ENCODE results near the gene TBCD. TPM values are rescaled to one million over a fixed set of nuclear protein-coding genes. Genes with fewer than 3 reads are reported as not detected.

The TBCD gene
- polyA plus RNA-seq, 2 donors, result 54.4 to 62.8 TPM

DNA sequence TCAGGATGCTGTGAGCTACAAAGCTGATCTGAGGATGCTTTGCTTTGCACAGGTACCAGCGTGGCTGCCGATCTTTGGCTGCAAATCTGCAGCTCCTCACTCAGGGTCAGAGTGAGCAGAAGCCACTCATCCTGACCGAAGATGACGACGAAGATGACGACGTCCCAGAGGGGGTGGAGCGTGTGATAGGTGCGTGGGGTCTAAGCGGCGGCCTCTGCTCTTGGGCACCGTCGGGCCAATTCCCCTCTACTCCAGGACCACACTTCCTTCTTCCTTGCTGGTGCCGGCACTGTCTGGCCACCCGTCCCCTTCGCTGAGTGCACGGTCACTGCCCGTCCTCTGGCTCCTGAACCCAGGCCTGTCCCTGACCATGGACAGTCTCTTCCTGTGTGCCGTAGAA, 54.0 kb downstream of the TBCD start:
- 90% methylated on average over 19 of the region's 19 CpGs for WGBS, 2 donors
- H3K9me3 ChIP-seq (ENCODE audit: control insufficient read depth in 2 of 2, insufficient read depth in 1 of 2, low read depth in 1 of 2, low read length in 1 of 2), result peaks cover 3 to 4% of the 10 kb centered on the region in 2 donors
- H3K4me3 ChIP-seq (ENCODE audit: low read depth in 1 of 2, low read length in 2 of 2), result no peak overlapping the region
- H3K4me1 ChIP-seq (ENCODE audit: control insufficient read depth in 2 of 2, insufficient read depth in 2 of 2, low read length in 1 of 2), result peaks cover 3 to 6% of the 10 kb centered on the region in 2 donors
- H3K27me3 ChIP-seq (ENCODE audit: control insufficient read depth in 1 of 2, insufficient read depth in 2 of 2, low read length in 2 of 2), result no peaks in the 10 kb centered on the region
- no peak overlapping the region for H3K27ac ChIP-seq (ENCODE audit: low read depth in 2 of 2, low read length in 1 of 2)
- H3K36me3 ChIP-seq (ENCODE audit: control insufficient read depth in 2 of 2, insufficient read depth in 2 of 2, low read length in 1 of 2), result peaks cover 0 to 32% of the 10 kb centered on the region in 2 donors

DNA sequence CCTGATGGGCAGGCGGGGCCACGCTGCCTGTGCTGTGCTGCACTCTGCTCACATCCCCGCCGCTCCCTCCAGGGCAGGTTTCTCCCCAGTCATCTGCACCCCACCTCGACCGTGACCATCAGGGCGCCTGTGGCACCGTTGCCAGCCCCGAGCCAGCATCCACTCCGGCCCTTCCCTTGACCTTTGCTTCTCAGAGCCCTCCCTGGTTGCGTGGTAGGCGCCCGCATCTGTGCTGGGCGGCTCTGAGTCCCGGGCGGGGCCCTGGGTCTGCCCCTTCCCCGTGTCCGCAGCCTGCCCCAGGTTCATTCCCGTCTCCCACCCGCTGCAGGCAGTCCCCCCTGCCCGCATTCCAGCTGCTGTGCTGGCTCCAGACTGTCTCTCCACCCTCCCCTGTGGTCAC, 54.8 kb downstream of the TBCD start:
- WGBS, 2 donors, result 88 to 90% methylated on average over 21 of the region's 21 CpGs
- Histone ChIP-seq H3K4me3 (ENCODE audit: low read depth in 1 of 2, low read length in 2 of 2) (no peak overlapping the region), H3K9me3 (ENCODE audit: control insufficient read depth in 2 of 2, insufficient read depth in 1 of 2, low read depth in 1 of 2, low read length in 1 of 2) (peaks cover 0 to under 1% of the 10 kb centered on the region in 2 donors), H3K4me1 (ENCODE audit: control insufficient read depth in 2 of 2, insufficient read depth in 2 of 2, low read length in 1 of 2) (peaks cover 2 to 3% of the 10 kb centered on the region in 2 donors), H3K27me3 (ENCODE audit: control insufficient read depth in 1 of 2, insufficient read depth in 2 of 2, low read length in 2 of 2) (no peaks in the 10 kb centered on the region), H3K27ac (ENCODE audit: low read depth in 2 of 2, low read length in 1 of 2) (no peak overlapping the region), H3K36me3 (ENCODE audit: control insufficient read depth in 2 of 2, insufficient read depth in 2 of 2, low read length in 1 of 2) (peaks cover 0 to 32% of the 10 kb centered on the region in 2 donors)

DNA sequence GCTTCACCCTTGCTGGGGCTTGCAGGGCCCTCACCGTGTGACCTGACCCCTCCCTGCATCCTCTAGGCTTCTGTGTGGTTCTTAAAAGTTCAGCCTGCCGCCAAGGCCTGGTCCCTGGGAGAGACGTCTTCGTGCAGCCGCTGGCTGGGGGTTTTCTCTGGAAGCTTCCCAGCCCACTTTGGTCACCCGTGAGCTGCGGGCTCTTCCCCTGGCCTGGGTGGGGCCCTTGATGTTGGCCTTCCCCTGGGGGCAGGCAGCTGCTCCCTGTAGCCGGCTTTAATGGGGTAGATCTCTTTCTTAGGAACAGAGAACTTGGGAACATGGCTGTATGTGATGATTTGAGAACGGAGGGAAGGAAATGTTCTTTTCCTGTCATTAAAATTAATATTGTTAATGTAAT, 55.2 kb downstream of the TBCD start:
- WGBS, 2 donors, result 80 to 86% methylated on average over 9 of the region's 9 CpGs
- Histone ChIP-seq H3K36me3 (ENCODE audit: control insufficient read depth in 2 of 2, insufficient read depth in 2 of 2, low read length in 1 of 2) (peaks cover 0 to 31% of the 10 kb centered on the region in 2 donors), H3K27ac (ENCODE audit: low read depth in 2 of 2, low read length in 1 of 2) (no peak overlapping the region), H3K9me3 (ENCODE audit: control insufficient read depth in 2 of 2, insufficient read depth in 1 of 2, low read depth in 1 of 2, low read length in 1 of 2) (no peaks in the 10 kb centered on the region), H3K27me3 (ENCODE audit: control insufficient read depth in 1 of 2, insufficient read depth in 2 of 2, low read length in 2 of 2) (no peaks in the 10 kb centered on the region), H3K4me3 (ENCODE audit: low read depth in 1 of 2, low read length in 2 of 2) (no peak overlapping the region), H3K4me1 (ENCODE audit: control insufficient read depth in 2 of 2, insufficient read depth in 2 of 2, low read length in 1 of 2) (peaks cover 0 to 3% of the 10 kb centered on the region in 2 donors)

DNA sequence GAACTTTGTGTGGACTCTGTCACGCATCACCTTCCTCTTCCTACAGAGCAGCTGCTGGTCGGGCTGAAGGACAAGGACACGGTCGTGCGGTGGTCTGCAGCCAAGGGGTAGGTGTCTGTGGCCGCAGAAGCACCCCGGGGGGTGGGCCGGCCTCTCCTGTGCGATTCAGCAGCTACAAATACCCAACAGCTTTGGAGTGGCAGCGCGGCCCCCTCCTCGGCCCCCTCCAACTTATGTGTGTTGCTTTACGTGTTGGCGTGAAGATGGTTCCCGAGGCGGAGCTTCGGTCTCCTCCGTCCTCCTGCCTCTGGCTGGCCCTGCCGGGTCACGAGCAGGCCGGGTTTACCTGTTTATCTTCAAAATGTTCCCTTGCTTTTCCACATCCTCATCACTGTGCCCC, 55.7 kb downstream of the TBCD start:
- H3K4me3 ChIP-seq (ENCODE audit: low read depth in 1 of 2, low read length in 2 of 2), result no peak overlapping the region
- no peak overlapping the region for H3K27ac ChIP-seq (ENCODE audit: low read depth in 2 of 2, low read length in 1 of 2)
- H3K27me3 ChIP-seq (ENCODE audit: control insufficient read depth in 1 of 2, insufficient read depth in 2 of 2, low read length in 2 of 2), result no peaks in the 10 kb centered on the region
- WGBS, 2 donors, result 89 to 92% methylated on average over 21 of the region's 21 CpGs
- H3K4me1 ChIP-seq (ENCODE audit: control insufficient read depth in 2 of 2, insufficient read depth in 2 of 2, low read length in 1 of 2), result peaks cover 0 to under 1% of the 10 kb centered on the region in 2 donors
- H3K36me3 ChIP-seq (ENCODE audit: control insufficient read depth in 2 of 2, insufficient read depth in 2 of 2, low read length in 1 of 2), result peaks cover 0 to 31% of the 10 kb centered on the region in 2 donors
- no peaks in the 10 kb centered on the region for H3K9me3 ChIP-seq (ENCODE audit: control insufficient read depth in 2 of 2, insufficient read depth in 1 of 2, low read depth in 1 of 2, low read length in 1 of 2)

DNA sequence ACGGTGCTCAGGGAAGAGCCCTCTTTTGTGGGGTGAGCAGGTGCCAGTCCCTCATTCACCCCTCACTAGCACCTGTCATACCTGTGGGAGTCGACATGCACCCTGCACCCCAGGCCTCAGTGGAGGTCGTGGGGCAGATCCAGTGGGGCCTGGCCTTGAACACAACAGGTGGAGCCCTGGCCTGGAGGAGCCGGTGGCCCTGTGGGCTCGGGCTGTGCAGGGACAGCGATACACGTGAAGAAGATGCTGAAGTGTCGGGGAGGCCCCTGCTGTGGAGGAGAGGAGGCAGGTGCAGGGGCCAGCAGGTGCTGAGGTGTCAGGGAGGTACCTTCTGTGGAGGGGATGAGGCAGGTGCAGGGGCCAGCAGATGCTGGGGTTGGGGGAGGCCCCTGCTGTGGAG, 56.1 kb downstream of the TBCD start:
- H3K4me3 ChIP-seq (ENCODE audit: low read depth in 1 of 2, low read length in 2 of 2), result no peak overlapping the region
- no peaks in the 10 kb centered on the region for H3K27me3 ChIP-seq (ENCODE audit: control insufficient read depth in 1 of 2, insufficient read depth in 2 of 2, low read length in 2 of 2)
- peaks cover 0 to 32% of the 10 kb centered on the region in 2 donors for H3K36me3 ChIP-seq (ENCODE audit: control insufficient read depth in 2 of 2, insufficient read depth in 2 of 2, low read length in 1 of 2)
- H3K27ac ChIP-seq (ENCODE audit: low read depth in 2 of 2, low read length in 1 of 2), result no peak overlapping the region
- no peaks in the 10 kb centered on the region for H3K4me1 ChIP-seq (ENCODE audit: control insufficient read depth in 2 of 2, insufficient read depth in 2 of 2, low read length in 1 of 2)
- no peaks in the 10 kb centered on the region for H3K9me3 ChIP-seq (ENCODE audit: control insufficient read depth in 2 of 2, insufficient read depth in 1 of 2, low read depth in 1 of 2, low read length in 1 of 2)
- WGBS, 2 donors, result 90 to 92% methylated on average over 8 of the region's 8 CpGs

DNA sequence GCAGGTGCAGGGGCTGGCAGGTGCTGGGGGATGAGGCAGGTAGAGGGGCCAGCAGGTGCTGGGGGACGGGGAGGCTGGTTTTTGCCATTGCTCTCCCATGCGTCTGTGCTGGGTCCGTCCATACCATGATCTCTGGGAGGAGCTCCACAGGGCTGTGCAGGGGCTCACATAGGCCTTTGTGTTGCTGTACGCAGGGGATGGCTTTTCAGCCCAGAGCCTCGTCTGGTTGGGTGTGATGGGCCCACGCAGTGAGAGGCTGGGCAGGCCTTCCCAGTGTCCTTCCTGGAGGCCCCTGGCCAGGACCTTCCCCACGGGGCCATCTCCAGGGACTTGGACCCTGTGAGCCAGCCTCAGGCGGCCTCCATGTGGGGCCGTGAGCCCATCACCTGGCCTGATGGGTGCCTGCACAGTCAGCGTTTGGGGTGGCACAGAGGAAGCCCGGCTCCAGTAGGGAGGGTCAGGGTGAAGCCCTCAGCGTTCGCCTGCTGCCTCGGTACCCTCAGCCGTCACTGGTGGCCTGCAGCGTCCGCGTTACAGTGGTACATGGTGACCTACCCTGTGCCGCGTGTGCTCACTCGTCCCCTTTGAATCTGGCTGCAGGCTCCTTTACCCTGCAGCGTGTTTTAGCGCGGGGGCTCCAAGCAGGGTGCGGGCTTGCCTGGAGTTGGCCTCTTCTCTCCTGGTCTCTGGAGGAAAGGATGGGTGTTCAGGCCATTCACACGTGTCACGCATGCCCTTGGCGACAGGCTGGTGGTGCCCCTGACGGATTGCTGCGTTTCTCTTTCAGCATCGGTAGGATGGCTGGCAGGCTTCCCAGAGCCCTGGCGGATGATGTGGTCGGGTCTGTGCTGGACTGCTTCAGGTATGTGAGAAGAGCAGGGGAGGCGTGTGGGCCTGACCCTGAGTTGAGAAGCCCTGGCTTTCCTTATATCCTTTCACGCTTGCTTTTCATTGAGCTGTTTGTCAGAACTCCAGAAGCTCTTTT, 57.3 kb downstream of the TBCD start:
- Histone ChIP-seq H3K27me3 (ENCODE audit: control insufficient read depth in 1 of 2, insufficient read depth in 2 of 2, low read length in 2 of 2) (no peaks in the 10 kb centered on the region), H3K4me1 (ENCODE audit: control insufficient read depth in 2 of 2, insufficient read depth in 2 of 2, low read length in 1 of 2) (no peaks in the 10 kb centered on the region), H3K9me3 (ENCODE audit: control insufficient read depth in 2 of 2, insufficient read depth in 1 of 2, low read depth in 1 of 2, low read length in 1 of 2) (no peaks in the 10 kb centered on the region), H3K36me3 (ENCODE audit: control insufficient read depth in 2 of 2, insufficient read depth in 2 of 2, low read length in 1 of 2) (peaks cover 0 to 36% of the 10 kb centered on the region in 2 donors), H3K4me3 (ENCODE audit: low read depth in 1 of 2, low read length in 2 of 2) (no peak overlapping the region), H3K27ac (ENCODE audit: low read depth in 2 of 2, low read length in 1 of 2) (no peak overlapping the region)
- 88 to 89% methylated on average over 35 of the region's 35 CpGs for WGBS, 2 donors

DNA sequence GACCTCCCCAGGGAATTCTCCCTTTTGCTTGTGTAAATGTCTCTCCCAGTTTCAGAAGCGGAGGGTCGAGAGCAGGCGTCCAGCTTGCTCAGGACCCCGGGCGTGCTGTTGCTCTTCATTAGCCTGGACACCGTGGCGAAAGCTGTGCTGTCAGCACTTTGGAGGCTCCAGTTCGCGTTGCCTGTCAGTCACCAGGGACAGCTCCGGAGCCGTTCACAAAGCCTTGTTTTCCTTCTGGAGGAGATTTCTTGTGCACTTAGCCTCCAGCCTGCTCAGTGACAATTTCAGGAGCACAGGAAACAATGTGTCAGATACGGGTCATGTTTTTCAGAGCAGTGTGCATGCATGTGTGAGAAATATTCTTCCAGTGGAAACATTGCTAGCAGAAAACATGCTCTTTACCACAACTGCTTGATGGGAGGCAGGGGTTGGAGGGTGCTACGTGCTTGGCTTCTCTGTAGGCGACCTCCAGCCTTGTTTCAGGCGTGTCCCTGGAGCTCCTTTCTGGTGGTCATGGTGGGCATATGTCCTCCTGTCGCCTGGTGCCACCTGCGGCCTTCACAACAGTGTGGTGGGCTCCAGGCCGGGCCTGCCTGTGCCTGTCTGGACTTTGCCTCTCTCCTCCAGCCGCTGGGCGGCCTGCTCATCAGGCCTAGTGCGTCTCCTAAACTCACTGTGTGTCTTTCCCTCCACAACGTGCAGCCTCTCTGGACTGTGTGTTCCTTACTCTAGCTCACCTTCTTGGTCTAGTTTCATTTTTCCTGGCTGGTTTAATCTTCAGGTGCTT, 59.0 kb downstream of the TBCD start:
- H3K36me3 ChIP-seq (ENCODE audit: control insufficient read depth in 2 of 2, insufficient read depth in 2 of 2, low read length in 1 of 2), result peaks cover 6 to 40% of the 10 kb centered on the region in 2 donors
- 87 to 90% methylated on average over 22 of the region's 22 CpGs for WGBS, 2 donors
- no peak overlapping the region for H3K27ac ChIP-seq (ENCODE audit: low read depth in 2 of 2, low read length in 1 of 2)

DNA sequence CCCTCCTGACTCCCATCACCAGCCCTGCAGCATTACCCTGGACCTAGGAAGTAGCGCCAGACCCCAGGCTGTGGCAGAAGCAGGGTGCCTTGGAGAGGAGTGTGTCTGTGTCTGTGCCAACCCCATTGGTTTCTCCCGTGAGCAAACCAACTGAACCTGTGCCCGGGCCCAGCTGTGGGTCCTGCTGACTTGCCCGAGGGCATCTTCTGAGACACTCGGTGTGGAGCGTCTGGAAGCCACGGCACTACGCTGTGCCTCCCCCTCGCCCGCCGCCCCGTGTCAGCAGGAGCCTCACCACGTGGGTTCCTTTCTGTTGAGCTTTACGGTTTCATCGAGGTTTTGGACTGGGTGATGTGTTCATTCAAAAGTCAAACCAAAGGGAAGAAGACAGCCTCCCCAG, 60.2 kb downstream of the TBCD start:
- Histone ChIP-seq H3K4me3 (ENCODE audit: low read depth in 1 of 2, low read length in 2 of 2) (no peak overlapping the region), H3K9me3 (ENCODE audit: control insufficient read depth in 2 of 2, insufficient read depth in 1 of 2, low read depth in 1 of 2, low read length in 1 of 2) (no peaks in the 10 kb centered on the region), H3K4me1 (ENCODE audit: control insufficient read depth in 2 of 2, insufficient read depth in 2 of 2, low read length in 1 of 2) (peaks cover 0 to 5% of the 10 kb centered on the region in 2 donors), H3K27ac (ENCODE audit: low read depth in 2 of 2, low read length in 1 of 2) (no peak overlapping the region), H3K27me3 (ENCODE audit: control insufficient read depth in 1 of 2, insufficient read depth in 2 of 2, low read length in 2 of 2) (no peaks in the 10 kb centered on the region), H3K36me3 (ENCODE audit: control insufficient read depth in 2 of 2, insufficient read depth in 2 of 2, low read length in 1 of 2) (peaks cover 6 to 39% of the 10 kb centered on the region in 2 donors)
- WGBS, 2 donors, result 89 to 90% methylated on average over 15 of the region's 15 CpGs

More for the DNA sequence above, 59.0 kb downstream of the TBCD start:
- Histone ChIP-seq H3K4me1 (ENCODE audit: control insufficient read depth in 2 of 2, insufficient read depth in 2 of 2, low read length in 1 of 2) (peaks cover 0 to 4% of the 10 kb centered on the region in 2 donors), H3K27me3 (ENCODE audit: control insufficient read depth in 1 of 2, insufficient read depth in 2 of 2, low read length in 2 of 2) (no peaks in the 10 kb centered on the region), H3K4me3 (ENCODE audit: low read depth in 1 of 2, low read length in 2 of 2) (no peak overlapping the region), H3K9me3 (ENCODE audit: control insufficient read depth in 2 of 2, insufficient read depth in 1 of 2, low read depth in 1 of 2, low read length in 1 of 2) (no peaks in the 10 kb centered on the region)

DNA sequence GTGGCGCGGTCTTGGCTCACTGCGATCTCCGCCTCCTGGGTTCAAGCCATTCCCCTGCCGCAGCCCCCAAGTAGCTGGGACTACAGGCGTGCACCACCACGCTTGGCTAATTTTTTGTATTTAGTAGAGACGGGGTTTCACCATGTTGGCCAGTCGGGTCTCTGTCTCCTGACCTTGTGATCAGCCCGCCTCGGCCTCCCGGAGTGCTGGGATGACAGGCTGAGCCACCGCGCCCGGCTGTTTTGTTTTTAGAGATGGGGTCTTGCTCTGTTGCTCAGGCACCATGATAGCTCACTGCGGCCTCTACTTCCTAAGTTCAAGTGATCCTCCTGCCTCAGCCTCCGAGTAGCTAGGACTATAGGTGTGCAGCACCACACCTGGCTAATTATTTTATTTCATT, 60.7 kb downstream of the TBCD start:
- peaks cover 6 to 35% of the 10 kb centered on the region in 2 donors for H3K36me3 ChIP-seq (ENCODE audit: control insufficient read depth in 2 of 2, insufficient read depth in 2 of 2, low read length in 1 of 2)
- 97 to 98% methylated on average over 17 of the region's 17 CpGs for WGBS, 2 donors
- H3K27ac ChIP-seq (ENCODE audit: low read depth in 2 of 2, low read length in 1 of 2), result no peak overlapping the region
- H3K9me3 ChIP-seq (ENCODE audit: control insufficient read depth in 2 of 2, insufficient read depth in 1 of 2, low read depth in 1 of 2, low read length in 1 of 2), result no peaks in the 10 kb centered on the region
- no peak overlapping the region for H3K4me3 ChIP-seq (ENCODE audit: low read depth in 1 of 2, low read length in 2 of 2)
- H3K4me1 ChIP-seq (ENCODE audit: control insufficient read depth in 2 of 2, insufficient read depth in 2 of 2, low read length in 1 of 2), result peaks cover 0 to 5% of the 10 kb centered on the region in 2 donors
- no peaks in the 10 kb centered on the region for H3K27me3 ChIP-seq (ENCODE audit: control insufficient read depth in 1 of 2, insufficient read depth in 2 of 2, low read length in 2 of 2)

Data from esophagus (tissue), 2 donors.